Parathyroid adenoma (tissue), 2 donors: ENCODE results near the gene AADAT.

Source experiments
- H2AFZ ChIP-seq: fragments of 300-600 bp; sonication (generic); one replicate; pipeline ENCODE4 v1.7.0; 2017; ENCODE audit warnings: antibody characterized with exemption, mild to moderate bottlenecking
- H3K27ac ChIP-seq: fragments of 300-600 bp; sonication (generic); one replicate; pipeline ENCODE4 v1.7.0; 2017
- H3K27me3 ChIP-seq: fragments of 300-600 bp; sonication (generic); one replicate; pipeline ENCODE4 v1.7.0; 2017; ENCODE audit warnings: low read length; ENCODE audit not compliant: control insufficient read depth, insufficient read depth
- H3K36me3 ChIP-seq: fragments of 300-600 bp; sonication (generic); one replicate; pipeline ENCODE4 v1.7.0; 2017; ENCODE audit warnings: low read length; ENCODE audit not compliant: control insufficient read depth, insufficient read depth
- H3K4me1 ChIP-seq: fragments of 300-600 bp; sonication (generic); one replicate; pipeline ENCODE4 v1.7.0; 2017; ENCODE audit warnings: control low read depth
- H3K4me2 ChIP-seq: fragments of 300-600 bp; sonication (generic); one replicate; pipeline ENCODE4 v1.7.0; 2017; ENCODE audit warnings: low read length
- H3K4me3 ChIP-seq: fragments of 300-600 bp; sonication (generic); one replicate; pipeline ENCODE4 v1.7.0; 2017; ENCODE audit warnings: low read depth, low read length
- H3K79me2 ChIP-seq: fragments of 300-600 bp; sonication (generic); one replicate; pipeline ENCODE4 v1.7.0; 2017; ENCODE audit warnings: control low read depth
- H3K9ac ChIP-seq: fragments of 300-600 bp; sonication (generic); one replicate; pipeline ENCODE4 v1.7.0; 2017; ENCODE audit warnings: mild to moderate bottlenecking
- H3K9me3 ChIP-seq: fragments of 300-600 bp; sonication (generic); one replicate; pipeline ENCODE4 v1.7.0; 2017; ENCODE audit warnings: low read length; ENCODE audit not compliant: control insufficient read depth
- CTCF ChIP-seq: fragments of 300-600 bp; sonication (generic); IDR thresholded peaks from one replicate; pipeline ENCODE4 v1.7.0; 2017; ENCODE audit warnings: antibody characterized with exemption, mild to moderate bottlenecking
- donor health status: primary hyperparathyroidism.

The AADAT gene

GRCh38 chr4:170026253-170027021, 63.3 kb downstream of the AADAT start, which contains the start of gene MFAP3L:
TSS of gene MFAP3L (minus strand) at chr4:170026395. CDS start at chr4:170005877, 20,518 bp downstream.
- H3K4me1 ChIP-seq, result no peaks in the 10 kb centered on the region
- no peak for TF ChIP-seq CTCF
- H3K79me2 ChIP-seq, result no peaks in the 10 kb centered on the region
- peak within 1 kb of the TSS; percentile 94 for H2AFZ ChIP-seq
- H3K27ac ChIP-seq, result peak within 1 kb of the TSS; percentile 60
- H3K4me2 ChIP-seq, result peak within 1 kb of the TSS; percentile 93
- H3K9ac ChIP-seq, result no peak within 1 kb of the TSS
- peak within 1 kb of the TSS; percentile 64 for H3K4me3 ChIP-seq
- H3K27me3 ChIP-seq, result no peaks in the 10 kb centered on the region
- H3K9me3 ChIP-seq, result no peaks in the 10 kb centered on the region
- H3K36me3 ChIP-seq, result no peaks in the 10 kb centered on the region

- TF ChIP-seq CTCF, result no peak
- Histone ChIP-seq H3K9me3 (no peaks in the 10 kb centered on the region), H3K4me1 (no peaks in the 10 kb centered on the region), H3K27ac (no peak overlapping the region), H3K9ac (no peak overlapping the region), H2AFZ (peak overlapping the region; percentile 68), H3K27me3 (no peaks in the 10 kb centered on the region), H3K4me3 (peak overlapping the region; percentile 54), H3K79me2 (no peaks in the 10 kb centered on the region), H3K36me3 (no peaks in the 10 kb centered on the region), H3K4me2 (peak overlapping the region; percentile 74)
Observed at GRCh38 chr4:170025523-170026252, 64.1 kb downstream of the AADAT start.

GRCh38 chr4:170022211-170022610, 67.5 kb downstream of the AADAT start:
- H3K36me3 ChIP-seq, result no peaks in the 10 kb centered on the region
- TF ChIP-seq CTCF, result no peak
- H3K9ac ChIP-seq, result no peak overlapping the region
- no peaks in the 10 kb centered on the region for H3K4me1 ChIP-seq
- no peaks in the 10 kb centered on the region for H3K9me3 ChIP-seq
- H3K4me2 ChIP-seq, result no peak overlapping the region
- no peak overlapping the region for H2AFZ ChIP-seq
- no peaks in the 10 kb centered on the region for H3K79me2 ChIP-seq
- H3K27me3 ChIP-seq, result no peaks in the 10 kb centered on the region
- no peak overlapping the region for H3K4me3 ChIP-seq
- no peak overlapping the region for H3K27ac ChIP-seq

- Histone ChIP-seq H3K79me2 (no peaks in the 10 kb centered on the region), H3K36me3 (no peaks in the 10 kb centered on the region), H2AFZ (no peak overlapping the region), H3K27me3 (no peaks in the 10 kb centered on the region), H3K9me3 (no peaks in the 10 kb centered on the region), H3K4me1 (no peaks in the 10 kb centered on the region), H3K27ac (no peak overlapping the region), H3K4me2 (no peak overlapping the region), H3K9ac (no peak overlapping the region), H3K4me3 (no peak overlapping the region)
- TF ChIP-seq CTCF, result no peak
Observed at GRCh38 chr4:170017252-170017651, 72.5 kb downstream of the AADAT start.
